A549 (cell line): Measurements from ENCODE around the gene CDH11. TPM values are rescaled to one million over a fixed set of nuclear protein-coding genes. Genes with fewer than 3 reads are reported as not detected.

ENCODE experiments used
- ATAC-seq, 2 experiments: fragments of 200-7000 bp in 1 of 2; fragments of >200 bp in 1 of 2; cut with Nextera tagmentation in 1 of 2; cut with Tn5 transposase in 1 of 2; 3 replicates each; pipeline versions ENCODE4 v1.8.0 to v1.9.1; 2018 to 2020; ENCODE audit warnings: mild to moderate bottlenecking in 1 of 2, moderate library complexity in 1 of 2
- CTCF ChIA-PET: fragments of 300-600 bp; sonication (Branson Sonifier 250); formaldehyde crosslinking; extraction: SDS; loops from one replicate; lab custom pipeline; 2021; ENCODE audit warnings: antibody characterized with exemption, inconsistent platforms; lab: Yijun Ruan, JAX
- POLR2A ChIA-PET: fragments of 350-600 bp; formaldehyde crosslinking; extraction: SDS; loops from one replicate; lab custom pipeline; 2021; ENCODE audit warnings: antibody characterized with exemption, inconsistent platforms; lab: Yijun Ruan, JAX
- DNase-seq, 2 experiments: peaks; one replicate each; pipeline versions ENCODE4 v3.0.0 to v3.0.0-alpha.2; 2011 to 2016; ENCODE audit warnings: low read depth in 1 of 2, low spot score in 1 of 2
- FAIRE-seq: peaks from 2 replicates; lab custom pipeline; 2011; peaks lifted over from hg19 to GRCh38; lab: Jason Lieb, UNC
- H3K27ac ChIP-seq, 2 experiments: fragments of >200 bp; sonication (Bioruptor Twin); formaldehyde crosslinking; 3 replicates each; pipeline ENCODE4 v1.5.1; 2016 to 2017
- H3K4me1 ChIP-seq: fragments of >200 bp; sonication (Bioruptor Twin); formaldehyde crosslinking; 3 replicates; pipeline ENCODE4 v1.6.1; 2016
- H3K4me2 ChIP-seq: fragments of >200 bp; sonication (Bioruptor Twin); formaldehyde crosslinking; 3 replicates; pipeline ENCODE4 v1.6.1; 2016
- H3K4me3 ChIP-seq: fragments of >200 bp; sonication (Bioruptor Twin); formaldehyde crosslinking; 3 replicates; pipeline ENCODE4 v1.5.1; 2016
- H3K9me3 ChIP-seq: fragments of >200 bp; sonication (Bioruptor Twin); formaldehyde crosslinking; 3 replicates; pipeline ENCODE4 v1.6.1; 2016
- BCL3 ChIP-seq: fragments of >200 bp; sonication (Bioruptor Twin); formaldehyde crosslinking; IDR thresholded peaks from 3 replicates; pipeline ENCODE4 v1.6.1; 2016
- BHLHE40 ChIP-seq: IDR thresholded peaks from 2 replicates; pipeline ENCODE4 v1.6.1; 2012; ENCODE audit warnings: low read depth, low read length, inconsistent platforms
- CHD2 ChIP-seq: fragments of 150-350 bp; IDR thresholded peaks from 2 replicates; pipeline ENCODE4 v1.6.1; 2014; ENCODE audit warnings: low read length; ENCODE audit not compliant: partially characterized antibody
- ELK1 ChIP-seq: fragments of 150-350 bp; IDR thresholded peaks from 2 replicates; pipeline ENCODE4 v1.6.1; 2014; ENCODE audit warnings: low read depth, mild to moderate bottlenecking, low read length
- ESRRA ChIP-seq: fragments of 150-350 bp; IDR thresholded peaks from 2 replicates; pipeline ENCODE4 v1.6.1; 2014; ENCODE audit warnings: mild to moderate bottlenecking, low read length, borderline replicate concordance
- GATA3 ChIP-seq: IDR thresholded peaks from 2 replicates; pipeline ENCODE4 v1.6.1; 2012; ENCODE audit warnings: borderline replicate concordance
- HOXB5 ChIP-seq: fragments of 250-450 bp; sonication (Bioruptor Pico); IDR thresholded peaks from 2 replicates; pipeline ENCODE4 v1.5.0; 2020; ENCODE audit warnings: mild to moderate bottlenecking, moderate library complexity
- KDM5A ChIP-seq: fragments of 200-600 bp; sonication (generic); IDR thresholded peaks from 2 replicates; pipeline ENCODE4 v1.6.1; 2016; ENCODE audit warnings: antibody characterized with exemption, mild to moderate bottlenecking
- MAFK ChIP-seq: fragments of 450-650 bp; IDR thresholded peaks from 2 replicates; pipeline ENCODE4 v1.6.1; 2014; ENCODE audit not compliant: partially characterized antibody
- MAX ChIP-seq: IDR thresholded peaks from 2 replicates; pipeline ENCODE4 v1.6.1; 2012
- MYC ChIP-seq: IDR thresholded peaks from 2 replicates; pipeline ENCODE4 v1.6.1; 2012; ENCODE audit warnings: mild to moderate bottlenecking, inconsistent platforms, low read length, improper control_type of control experiment, borderline replicate concordance
- NPAS2 ChIP-seq: fragments of 250-450 bp; sonication (Bioruptor Pico); IDR thresholded peaks from 2 replicates; pipeline ENCODE4 v1.8.0; 2022; ENCODE audit warnings: mild to moderate bottlenecking, moderate library complexity, borderline replicate concordance
- PBX3 ChIP-seq: IDR thresholded peaks from 2 replicates; pipeline ENCODE4 v1.6.1; 2012
- PHF8 ChIP-seq: fragments of 200-600 bp; sonication (generic); IDR thresholded peaks from 2 replicates; pipeline ENCODE4 v1.6.1; 2016; ENCODE audit warnings: low read depth, mild to moderate bottlenecking, antibody characterized with exemption, moderate library complexity, borderline replicate concordance
- RAD21 ChIP-seq, 2 experiments: fragments of >200 bp in 1 of 2; sonication (Bioruptor Twin) in 1 of 2; formaldehyde crosslinking in 1 of 2; IDR thresholded peaks in 1 of 2; conservative IDR thresholded peaks in 1 of 2; 2 replicates in 1 of 2; 3 replicates in 1 of 2; pipeline ENCODE4 v1.6.1; 2012 to 2018; ENCODE audit warnings: inconsistent platforms in 1 of 2
- RARB ChIP-seq: fragments of 250-450 bp; sonication (Bioruptor Pico); IDR thresholded peaks from 2 replicates; pipeline ENCODE4 v1.8.0; 2021; ENCODE audit warnings: mild to moderate bottlenecking, moderate library complexity
- RFX5 ChIP-seq: fragments of 450-650 bp; IDR thresholded peaks from 2 replicates; pipeline ENCODE4 v1.7.1; 2014; ENCODE audit warnings: antibody characterized with exemption, mild to moderate bottlenecking, moderate library complexity
- SMC3 ChIP-seq: fragments of >200 bp; sonication (Bioruptor Twin); formaldehyde crosslinking; IDR thresholded peaks from 3 replicates; pipeline ENCODE4 v1.6.1; 2018; ENCODE audit warnings: inconsistent platforms
- TFCP2L1 ChIP-seq: fragments of 250-450 bp; sonication (Bioruptor Pico); IDR thresholded peaks from 2 replicates; pipeline ENCODE4 v1.5.0; 2021; ENCODE audit warnings: mild to moderate bottlenecking
- TP53 ChIP-seq: fragments of 250-450 bp; sonication (Bioruptor Pico); IDR thresholded peaks from 2 replicates; pipeline ENCODE4 v1.5.0; 2021; ENCODE audit warnings: mild to moderate bottlenecking, moderate library complexity
- USF2 ChIP-seq: fragments of 450-650 bp; IDR thresholded peaks from 2 replicates; pipeline ENCODE4 v1.6.1; 2014; ENCODE audit warnings: antibody characterized with exemption
- ZSCAN20 ChIP-seq: fragments of 250-450 bp; sonication (Bioruptor Pico); IDR thresholded peaks from 2 replicates; pipeline ENCODE4 v1.8.0; 2022; ENCODE audit warnings: mild to moderate bottlenecking, moderate library complexity
- WGBS: methylation state at CpG from one replicate; pipeline ENCODE4 v1.1.6; 2017; ENCODE audit errors: missing lambda C conversion rate; 5-methylcytosine and 5-hydroxymethylcytosine counted together
- polyA plus RNA-seq, 4 experiments: library from polyadenylated mRNA; depleted of rRNA in 3 of 4; stranded (reverse); fragments of >200 nt; fragmentation: RNase III in 1 of 4; extraction: RNeasy Plus Mini Kit Qiagen cat#74134 plus additional on column Dnase treatment in 1 of 4; gene quantifications; 2 replicates in 3 of 4; 3 replicates in 1 of 4; pipeline ENCODE4 v1.2.3, GENCODE V29; 2011 to 2017

CDH11 gene
- polyA plus RNA-seq, 2 of the 4 experiments (the other 2 are of a cell fraction) = 0.72 to 1.1 TPM

GRCh38 chr16:64993464-64993863 lies 128.4 kb downstream of the CDH11 start:
- POLR2A ChIA-PET = no interaction called here
- FAIRE-seq = no peak
- CTCF ChIA-PET = no interaction called here
- no peak overlapping the region for H3K4me2 ChIP-seq
- 2% methylated on average over 2 of the region's 2 CpGs for WGBS
- no peak for ATAC-seq
- no peak for DNase-seq
- H3K4me1 ChIP-seq = no peaks in the 10 kb centered on the region
- H3K9me3 ChIP-seq = no peaks in the 10 kb centered on the region
- no peak overlapping the region for H3K4me3 ChIP-seq
- no peak overlapping the region for H3K27ac ChIP-seq
- TF ChIP-seq RFX5 (no peak), ESRRA (no peak), PHF8 (no peak), NPAS2 (CRISPR knock-in tag) (no peak), KDM5A (no peak), TFCP2L1 (CRISPR knock-in tag) (no peak)

GRCh38 chr16:64991001-64991400 lies 130.9 kb downstream of the CDH11 start:
- Histone ChIP-seq H3K4me3 (no peak overlapping the region), H3K9me3 (no peaks in the 10 kb centered on the region), H3K4me1 (no peaks in the 10 kb centered on the region), H3K4me2 (no peak overlapping the region), H3K27ac (no peak overlapping the region)
- ChIA-PET POLR2A (no interaction called here), CTCF (interaction anchor here (0.7 kb wide), 1 partner anchor 12 kb away, joined by 3 read pairs; no protein-coding TSS in a partner anchor)
- FAIRE-seq (no peak), ATAC-seq (no peak), DNase-seq (no peak)
- TF ChIP-seq KDM5A (no peak), SMC3 (no peak)
- WGBS = 0% methylated on average over 1 of the region's 1 CpG

GRCh38 chr16:64990101-64990500 lies 131.8 kb downstream of the CDH11 start:
- 2% methylated on average over 3 of the region's 3 CpGs for WGBS
- TF ChIP-seq SMC3 = no peak
- no peak for TF ChIP-seq TP53
- TF ChIP-seq USF2 = no peak
- TF ChIP-seq PBX3 = no peak
- no peak for TF ChIP-seq NPAS2 (CRISPR knock-in tag)
- no peak for TF ChIP-seq MYC
- no peak for TF ChIP-seq RAD21 (conservative IDR thresholded peaks at IDR 0.05 in 1 of 2, IDR thresholded peaks at IDR 0.05 in 1 of 2)
- TF ChIP-seq MAFK = no peak
- no peak for TF ChIP-seq BCL3
- no peak for TF ChIP-seq TFCP2L1 (CRISPR knock-in tag)
- no peak for TF ChIP-seq HOXB5
- TF ChIP-seq ESRRA = no peak
- TF ChIP-seq ZSCAN20 (CRISPR knock-in tag) = no peak
- no peak for TF ChIP-seq RARB
- no peak for TF ChIP-seq MAX
- no peak for TF ChIP-seq GATA3
- no peak for TF ChIP-seq BHLHE40
- TF ChIP-seq CHD2 = no peak
- no peak for TF ChIP-seq ELK1
- no peaks in the 10 kb centered on the region for H3K9me3 ChIP-seq
- no peak for FAIRE-seq
- H3K4me3 ChIP-seq = no peak overlapping the region
- POLR2A ChIA-PET = no interaction called here
- no peak for DNase-seq
- H3K4me2 ChIP-seq = no peak overlapping the region
- no peaks in the 10 kb centered on the region for H3K4me1 ChIP-seq
- CTCF ChIA-PET = no interaction called here
- H3K27ac ChIP-seq = no peak overlapping the region
- no peak for ATAC-seq
